GM12878 (cell line): Measurements from ENCODE around the gene MED13L.

Source experiments
- JUND ChIP-seq: IDR thresholded peaks from 2 replicates; pipeline ENCODE4 v1.6.1; 2012; ENCODE audit warnings: low read depth, mild to moderate bottlenecking, low read length, improper control_type of control experiment, moderate library complexity
- POLR2A ChIP-seq: IDR thresholded peaks from 2 replicates; pipeline ENCODE4 v1.6.1; 2011; ENCODE audit warnings: low read depth, mild to moderate bottlenecking, low read length
- TF ChIP-seq, protein P1 (sequence below): IDR thresholded peaks from 2 replicates; pipeline ENCODE4 v1.6.1; 2012; ENCODE audit warnings: mild to moderate bottlenecking, low read depth, low read length

DNA sequence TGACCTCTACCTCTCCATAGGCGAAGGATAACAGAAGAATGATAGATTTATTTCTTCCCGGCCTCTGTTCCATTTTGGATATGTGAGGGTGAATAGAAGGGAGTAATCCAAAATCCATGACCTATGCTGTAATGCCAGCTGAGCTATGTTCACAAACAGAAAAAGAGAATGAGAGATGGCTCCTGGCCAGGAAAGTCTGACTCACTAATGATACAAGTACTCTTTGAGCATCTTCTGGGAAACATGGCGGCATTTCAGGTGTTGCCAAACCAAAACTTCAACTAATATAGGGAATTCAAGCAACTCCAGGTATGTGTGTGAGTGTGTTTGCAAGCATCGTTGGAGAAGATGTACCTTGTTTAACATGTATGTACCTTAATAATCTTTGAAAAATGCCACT is 55.1 kb downstream of the MED13L start:
- TF ChIP-seq POLR2A (no peak), JUND (no peak)
- TF ChIP-seq, protein P1, sequence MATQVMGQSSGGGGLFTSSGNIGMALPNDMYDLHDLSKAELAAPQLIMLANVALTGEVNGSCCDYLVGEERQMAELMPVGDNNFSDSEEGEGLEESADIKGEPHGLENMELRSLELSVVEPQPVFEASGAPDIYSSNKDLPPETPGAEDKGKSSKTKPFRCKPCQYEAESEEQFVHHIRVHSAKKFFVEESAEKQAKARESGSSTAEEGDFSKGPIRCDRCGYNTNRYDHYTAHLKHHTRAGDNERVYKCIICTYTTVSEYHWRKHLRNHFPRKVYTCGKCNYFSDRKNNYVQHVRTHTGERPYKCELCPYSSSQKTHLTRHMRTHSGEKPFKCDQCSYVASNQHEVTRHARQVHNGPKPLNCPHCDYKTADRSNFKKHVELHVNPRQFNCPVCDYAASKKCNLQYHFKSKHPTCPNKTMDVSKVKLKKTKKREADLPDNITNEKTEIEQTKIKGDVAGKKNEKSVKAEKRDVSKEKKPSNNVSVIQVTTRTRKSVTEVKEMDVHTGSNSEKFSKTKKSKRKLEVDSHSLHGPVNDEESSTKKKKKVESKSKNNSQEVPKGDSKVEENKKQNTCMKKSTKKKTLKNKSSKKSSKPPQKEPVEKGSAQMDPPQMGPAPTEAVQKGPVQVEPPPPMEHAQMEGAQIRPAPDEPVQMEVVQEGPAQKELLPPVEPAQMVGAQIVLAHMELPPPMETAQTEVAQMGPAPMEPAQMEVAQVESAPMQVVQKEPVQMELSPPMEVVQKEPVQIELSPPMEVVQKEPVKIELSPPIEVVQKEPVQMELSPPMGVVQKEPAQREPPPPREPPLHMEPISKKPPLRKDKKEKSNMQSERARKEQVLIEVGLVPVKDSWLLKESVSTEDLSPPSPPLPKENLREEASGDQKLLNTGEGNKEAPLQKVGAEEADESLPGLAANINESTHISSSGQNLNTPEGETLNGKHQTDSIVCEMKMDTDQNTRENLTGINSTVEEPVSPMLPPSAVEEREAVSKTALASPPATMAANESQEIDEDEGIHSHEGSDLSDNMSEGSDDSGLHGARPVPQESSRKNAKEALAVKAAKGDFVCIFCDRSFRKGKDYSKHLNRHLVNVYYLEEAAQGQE = no peak
